Gastrocnemius medialis (tissue), 4 donors: ENCODE data around the gene MRPL39.

Experiments
- CTCF ChIP-seq, 5 experiments: fragments of 450-650 bp in 3 of 5; fragments of 200-600 bp in 2 of 5; sonication (generic) in 2 of 5; IDR thresholded peaks in 4 of 5; conservative IDR thresholded peaks in 1 of 5; 1 replicate in 4 of 5; 2 replicates in 1 of 5; pipeline ENCODE4 v1.5.1; 2016 to 2019; ENCODE audit warnings: antibody characterized with exemption in 5 of 5, mild to moderate bottlenecking in 3 of 5, moderate library complexity in 3 of 5
- POLR2A ChIP-seq, 2 donors: fragments of 450-650 bp; IDR thresholded peaks; one replicate each; pipeline ENCODE4 v1.6.1; 2017; ENCODE audit warnings: antibody characterized with exemption in 2 of 2, mild to moderate bottlenecking in 2 of 2, moderate library complexity in 2 of 2

GRCh38 chr21:25557180-25557579 is 50.1 kb downstream of the MRPL39 start:
- TF ChIP-seq CTCF (IDR thresholded peaks at IDR 0.05 in 4 of 5, conservative IDR thresholded peaks at IDR 0.05 in 1 of 5) (no peak), POLR2A (IDR thresholded peaks at IDR 0.05) (no peak)
